Testis (tissue), 2 donors: ENCODE data around the gene TESK2.

ENCODE experiments used
- CTCF ChIP-seq, 3 experiments: fragments of 450-650 bp in 2 of 3; fragments of 200-600 bp in 1 of 3; sonication (generic) in 1 of 3; IDR thresholded peaks; one replicate each; pipeline ENCODE4 v1.5.1; 2016 to 2019; ENCODE audit warnings: antibody characterized with exemption in 3 of 3, mild to moderate bottlenecking in 2 of 3, moderate library complexity in 1 of 3
- POLR2A ChIP-seq: fragments of 450-650 bp; IDR thresholded peaks from one replicate; pipeline ENCODE4 v1.6.1; 2017; ENCODE audit warnings: antibody characterized with exemption, mild to moderate bottlenecking, moderate library complexity

- no peak for TF ChIP-seq CTCF (IDR thresholded peaks at IDR 0.05)
- no peak for TF ChIP-seq POLR2A
Observed at GRCh38 chr1:45353685-45354084, 137.3 kb downstream of the TESK2 start.
